ENCODE results near the gene BAMBI. TPM values are rescaled to one million over a fixed set of nuclear protein-coding genes. Genes with fewer than 3 reads are reported as not detected.
A peak's percentile ranks its signal among the peaks of the same experiment; 100 is the strongest.

The BAMBI gene
- 1 to 10 TPM; 1.4 to 1.7 TPM for total RNA-seq
- 0.56 TPM for polyA plus RNA-seq

DNA sequence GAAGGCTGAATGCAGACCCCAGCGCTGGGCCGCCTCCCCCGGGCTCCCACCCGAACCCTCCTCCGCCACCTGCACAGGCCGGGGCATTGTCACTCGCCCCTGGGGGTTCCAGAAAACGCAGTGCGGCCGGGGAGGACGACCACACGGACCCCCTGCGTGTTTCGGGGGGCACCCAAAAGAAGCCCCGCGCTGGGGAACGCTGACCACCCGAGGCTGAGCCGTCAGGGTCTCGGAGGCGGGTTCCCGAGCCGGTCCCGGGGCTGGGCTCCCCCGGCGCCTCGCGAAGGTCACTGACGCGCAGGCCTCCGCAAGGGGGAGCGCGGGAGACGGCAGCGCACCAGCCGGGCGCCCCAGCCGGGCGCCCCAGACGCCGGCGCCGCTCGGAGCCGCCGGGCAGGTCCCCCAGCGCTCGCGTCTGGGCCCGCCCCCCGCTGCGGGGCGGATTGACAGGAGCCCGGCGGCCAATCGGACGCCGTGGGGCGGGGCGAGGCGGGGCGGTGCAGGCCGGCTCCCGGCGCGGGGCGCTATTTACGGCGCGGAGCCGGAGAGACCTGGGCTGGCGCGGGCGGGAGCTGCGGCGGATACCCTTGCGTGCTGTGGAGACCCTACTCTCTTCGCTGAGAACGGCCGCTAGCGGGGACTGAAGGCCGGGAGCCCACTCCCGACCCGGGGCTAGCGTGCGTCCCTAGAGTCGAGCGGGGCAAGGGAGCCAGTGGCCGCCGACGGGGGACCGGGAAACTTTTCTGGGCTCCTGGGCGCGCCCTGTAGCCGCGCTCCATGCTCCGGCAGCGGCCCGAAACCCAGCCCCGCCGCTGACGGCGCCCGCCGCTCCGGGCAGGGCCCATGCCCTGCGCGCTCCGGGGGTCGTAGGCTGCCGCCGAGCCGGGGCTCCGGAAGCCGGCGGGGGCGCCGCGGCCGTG is at the start of gene BAMBI:
BAMBI (plus strand) TSS at position 554 of the 920 bp plus-strand sequence. CDS start 377 bp downstream, outside the sequence.
- peak within 1 kb of the TSS in 5 of 8 donors; percentile 27 to 83 (median 74) for H3K27ac Mint-ChIP-seq
- H3K27me3 Mint-ChIP-seq: peaks cover 40 to 80% of the 10 kb centered on the region in 2 donors

GRCh38 chr10:28628184-28628893 is 49.0 kb upstream of the BAMBI start:
- no peak overlapping the region for H3K27ac Mint-ChIP-seq
- H3K27me3 ChIP-seq (ENCODE audit: insufficient read depth, low read length, poor library complexity, severe bottlenecking): peaks cover 5% of the 10 kb centered on the region
- no peaks in the 10 kb centered on the region for H3K9me3 Mint-ChIP-seq
- peak; percentile 36 to 66 (median 54) for DNase-seq
- H3K27me3 Mint-ChIP-seq: peaks cover 8 to 37% of the 10 kb centered on the region in 2 donors
- no peaks in the 10 kb centered on the region for H3K36me3 ChIP-seq (ENCODE audit: insufficient read depth, low read length)
- H3K4me3 Mint-ChIP-seq: peak overlapping the region in 1 of 7 donors; percentile 80
- POLR2A ChIA-PET: no interaction called here
- no peak overlapping the region for H3K4me3 ChIP-seq (ENCODE audit: low read length)
- peaks cover 0 to 2% (median 0%) of the 10 kb centered on the region in 3 donors for H3K36me3 Mint-ChIP-seq
- H3K4me1 ChIP-seq (ENCODE audit: insufficient read depth, low read length): no peaks in the 10 kb centered on the region
- H3K27ac ChIP-seq (ENCODE audit: low read depth, low read length): no peak overlapping the region
- H3K9me3 ChIP-seq (ENCODE audit: low read length): no peaks in the 10 kb centered on the region
- CTCF ChIA-PET: interaction anchor here (0.6 to 1.6 kb wide), 11 partner anchors 9 to 820 kb away, joined by 3 to 9 read pairs (median 3); no protein-coding TSS in a partner anchor
- peaks cover 14 to 27% (median 14%) of the 10 kb centered on the region in 3 donors for H3K4me1 Mint-ChIP-seq

More for the DNA sequence above, at the start of gene BAMBI:
- Histone ChIP-seq H3K4me3 (ENCODE audit: low read length) (peak within 1 kb of the TSS; percentile 58), H3K27me3 (ENCODE audit: insufficient read depth, low read length, poor library complexity, severe bottlenecking) (peaks cover 37% of the 10 kb centered on the region), H3K4me1 (ENCODE audit: insufficient read depth, low read length) (peaks cover 23% of the 10 kb centered on the region), H3K27ac (ENCODE audit: low read depth, low read length) (no peak within 1 kb of the TSS), H3K9me3 (ENCODE audit: low read length) (no peaks in the 10 kb centered on the region), H3K36me3 (ENCODE audit: insufficient read depth, low read length) (no peaks in the 10 kb centered on the region)
- peaks cover 0 to 2% (median 0%) of the 10 kb centered on the region in 3 donors for H3K36me3 Mint-ChIP-seq
- peak; percentile 85 to 92 (median 90) for DNase-seq
- ChIA-PET CTCF (interaction anchor here (2.5 kb wide), 1 partner anchor 13 kb away, joined by 8 read pairs; no protein-coding TSS in a partner anchor), POLR2A (no interaction called here)
- H3K9me3 Mint-ChIP-seq: peaks cover 0 to 2% (median 0%) of the 10 kb centered on the region in 5 donors
- H3K4me1 Mint-ChIP-seq: peaks cover 25 to 36% (median 36%) of the 10 kb centered on the region in 3 donors
- H3K4me3 Mint-ChIP-seq: peak within 1 kb of the TSS; percentile 81 to 93 (median 83)

GRCh38 chr10:28631896-28632583 is 45.3 kb upstream of the BAMBI start:
- peaks cover 5% of the 10 kb centered on the region for H3K27me3 ChIP-seq (ENCODE audit: insufficient read depth, low read length, poor library complexity, severe bottlenecking)
- ChIA-PET POLR2A (no interaction called here), CTCF (no interaction called here)
- Mint-ChIP-seq H3K27me3 (peaks cover 13 to 57% of the 10 kb centered on the region in 2 donors), H3K9me3 (peaks cover 0 to 2% (median 0%) of the 10 kb centered on the region in 5 donors), H3K4me1 (peaks cover 5 to 10% (median 10%) of the 10 kb centered on the region in 3 donors), H3K4me3 (no peak overlapping the region), H3K36me3 (no peaks in the 10 kb centered on the region), H3K27ac (no peak overlapping the region)
- H3K27ac ChIP-seq (ENCODE audit: low read depth, low read length): no peak overlapping the region
- no peaks in the 10 kb centered on the region for H3K9me3 ChIP-seq (ENCODE audit: low read length)
- no peaks in the 10 kb centered on the region for H3K36me3 ChIP-seq (ENCODE audit: insufficient read depth, low read length)
- DNase-seq: no peak
- no peaks in the 10 kb centered on the region for H3K4me1 ChIP-seq (ENCODE audit: insufficient read depth, low read length)
- H3K4me3 ChIP-seq (ENCODE audit: low read length): no peak overlapping the region

DNA sequence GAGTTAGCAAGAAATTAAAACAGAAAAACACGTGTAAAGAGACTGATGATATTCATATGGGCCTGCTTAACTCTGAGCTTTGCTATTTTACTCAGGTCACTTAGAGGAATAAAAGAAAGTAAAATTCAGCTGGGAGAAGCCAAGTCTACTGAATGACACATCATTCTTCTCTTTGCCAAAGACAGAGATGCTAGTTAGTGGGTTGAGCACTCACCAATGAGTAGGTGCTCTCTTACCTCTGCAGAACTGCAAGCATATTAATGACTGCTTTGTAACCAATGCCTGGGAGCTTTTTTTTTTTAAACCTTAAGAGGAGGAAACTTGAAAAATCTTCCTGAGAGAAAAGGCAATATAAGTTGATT is 44.8 kb upstream of the BAMBI start:
- H3K27me3 ChIP-seq (ENCODE audit: insufficient read depth, low read length, poor library complexity, severe bottlenecking): peaks cover 5% of the 10 kb centered on the region
- peaks cover 5 to 10% (median 10%) of the 10 kb centered on the region in 3 donors for H3K4me1 Mint-ChIP-seq
- no peaks in the 10 kb centered on the region for H3K9me3 ChIP-seq (ENCODE audit: low read length)
- H3K4me3 ChIP-seq (ENCODE audit: low read length): no peak overlapping the region
- DNase-seq: no peak
- no peaks in the 10 kb centered on the region for H3K36me3 ChIP-seq (ENCODE audit: insufficient read depth, low read length)
- H3K27ac ChIP-seq (ENCODE audit: low read depth, low read length): no peak overlapping the region
- ChIA-PET POLR2A (no interaction called here), CTCF (no interaction called here)
- H3K36me3 Mint-ChIP-seq: peaks cover 0 to 3% (median 0%) of the 10 kb centered on the region in 3 donors
- H3K4me3 Mint-ChIP-seq: no peak overlapping the region
- peaks cover 1 to 7% (median 3%) of the 10 kb centered on the region in 5 donors for H3K9me3 Mint-ChIP-seq
- peaks cover 16 to 57% of the 10 kb centered on the region in 2 donors for H3K27me3 Mint-ChIP-seq
- no peaks in the 10 kb centered on the region for H3K4me1 ChIP-seq (ENCODE audit: insufficient read depth, low read length)
- no peak overlapping the region for H3K27ac Mint-ChIP-seq

- peaks cover 0 to under 1% (median under 1%) of the 10 kb centered on the region in 3 donors for H3K4me1 Mint-ChIP-seq
- H3K27me3 Mint-ChIP-seq: peaks cover 16 to 50% of the 10 kb centered on the region in 2 donors
- ChIA-PET POLR2A (no interaction called here), CTCF (no interaction called here)
- Histone ChIP-seq H3K4me1 (ENCODE audit: insufficient read depth, low read length) (no peaks in the 10 kb centered on the region), H3K27ac (ENCODE audit: low read depth, low read length) (no peak overlapping the region), H3K36me3 (ENCODE audit: insufficient read depth, low read length) (no peaks in the 10 kb centered on the region), H3K27me3 (ENCODE audit: insufficient read depth, low read length, poor library complexity, severe bottlenecking) (peaks cover 5% of the 10 kb centered on the region), H3K4me3 (ENCODE audit: low read length) (no peak overlapping the region), H3K9me3 (ENCODE audit: low read length) (no peaks in the 10 kb centered on the region)
- peaks cover 0 to 7% (median 0%) of the 10 kb centered on the region in 3 donors for H3K36me3 Mint-ChIP-seq
- H3K4me3 Mint-ChIP-seq: no peak overlapping the region
- H3K9me3 Mint-ChIP-seq: peaks cover 5 to 13% (median 9%) of the 10 kb centered on the region in 5 donors
- DNase-seq: no peak
- no peak overlapping the region for H3K27ac Mint-ChIP-seq
These were observed 43.6 kb upstream of the BAMBI start for GRCh38 chr10:28633750-28634149.

- Mint-ChIP-seq H3K27me3 (peaks cover 8 to 37% of the 10 kb centered on the region in 2 donors), H3K4me3 (no peak overlapping the region), H3K9me3 (peaks cover 10 to 16% (median 13%) of the 10 kb centered on the region in 5 donors), H3K27ac (no peak overlapping the region), H3K36me3 (peaks cover 0 to 7% (median 0%) of the 10 kb centered on the region in 3 donors), H3K4me1 (no peaks in the 10 kb centered on the region)
- CTCF ChIA-PET: interaction anchor here (1.5 kb wide), 1 partner anchor 9 kb away, joined by 6 read pairs; no protein-coding TSS in a partner anchor
- H3K9me3 ChIP-seq (ENCODE audit: low read length): no peaks in the 10 kb centered on the region
- POLR2A ChIA-PET: no interaction called here
- no peaks in the 10 kb centered on the region for H3K27me3 ChIP-seq (ENCODE audit: insufficient read depth, low read length, poor library complexity, severe bottlenecking)
- no peaks in the 10 kb centered on the region for H3K36me3 ChIP-seq (ENCODE audit: insufficient read depth, low read length)
- H3K4me3 ChIP-seq (ENCODE audit: low read length): no peak overlapping the region
- H3K4me1 ChIP-seq (ENCODE audit: insufficient read depth, low read length): no peaks in the 10 kb centered on the region
- H3K27ac ChIP-seq (ENCODE audit: low read depth, low read length): no peak overlapping the region
- DNase-seq: no peak
These were observed 40.0 kb upstream of the BAMBI start for GRCh38 chr10:28637346-28637745.

DNA sequence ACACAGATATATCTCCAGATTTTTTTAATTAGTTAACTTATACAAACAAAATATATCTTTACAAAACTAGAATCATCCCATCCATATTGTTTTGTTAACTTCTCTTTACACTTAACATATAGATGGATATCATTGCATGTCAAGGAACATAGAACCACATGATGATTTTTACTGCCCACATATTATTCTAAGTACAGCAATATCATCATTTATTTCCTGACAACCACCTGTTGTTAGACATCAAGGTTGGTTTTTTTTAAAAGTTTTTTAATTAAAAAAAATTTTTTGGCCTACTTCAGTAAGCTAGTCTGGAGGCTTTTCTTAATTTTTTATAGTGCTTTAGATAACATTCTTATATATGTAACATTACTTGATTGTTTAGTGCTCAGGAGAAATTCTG is 38.9 kb upstream of the BAMBI start:
- Mint-ChIP-seq H3K27me3 (peaks cover 10 to 32% of the 10 kb centered on the region in 2 donors), H3K36me3 (peaks cover 0 to 7% (median 0%) of the 10 kb centered on the region in 3 donors), H3K4me3 (no peak overlapping the region), H3K27ac (no peak overlapping the region), H3K9me3 (peaks cover 10 to 16% (median 13%) of the 10 kb centered on the region in 5 donors), H3K4me1 (no peaks in the 10 kb centered on the region)
- Histone ChIP-seq H3K4me3 (ENCODE audit: low read length) (no peak overlapping the region), H3K27ac (ENCODE audit: low read depth, low read length) (no peak overlapping the region), H3K4me1 (ENCODE audit: insufficient read depth, low read length) (no peaks in the 10 kb centered on the region), H3K27me3 (ENCODE audit: insufficient read depth, low read length, poor library complexity, severe bottlenecking) (no peaks in the 10 kb centered on the region), H3K9me3 (ENCODE audit: low read length) (no peaks in the 10 kb centered on the region), H3K36me3 (ENCODE audit: insufficient read depth, low read length) (no peaks in the 10 kb centered on the region)
- ChIA-PET CTCF (interaction anchor here (1.5 kb wide), 1 partner anchor 10 kb away, joined by 6 read pairs; no protein-coding TSS in a partner anchor), POLR2A (no interaction called here)
- DNase-seq: no peak
